HG02610 (cell line): ENCODE results near the gene SLC51B.
"Not testable (repeated sequence)": the region's sequence is repeated elsewhere in the genome, so short reads cannot be mapped to it uniquely, and the experiment has no call there.

Source experiments
- ATAC-seq: cut with Tn5 transposase; IDR thresholded peaks from one replicate; pipeline ENCODE4 v1.9.1; 2021; ENCODE audit warnings: mild to moderate bottlenecking, moderate library complexity; ENCODE audit not compliant: unreplicated experiment

The SLC51B gene

DNA sequence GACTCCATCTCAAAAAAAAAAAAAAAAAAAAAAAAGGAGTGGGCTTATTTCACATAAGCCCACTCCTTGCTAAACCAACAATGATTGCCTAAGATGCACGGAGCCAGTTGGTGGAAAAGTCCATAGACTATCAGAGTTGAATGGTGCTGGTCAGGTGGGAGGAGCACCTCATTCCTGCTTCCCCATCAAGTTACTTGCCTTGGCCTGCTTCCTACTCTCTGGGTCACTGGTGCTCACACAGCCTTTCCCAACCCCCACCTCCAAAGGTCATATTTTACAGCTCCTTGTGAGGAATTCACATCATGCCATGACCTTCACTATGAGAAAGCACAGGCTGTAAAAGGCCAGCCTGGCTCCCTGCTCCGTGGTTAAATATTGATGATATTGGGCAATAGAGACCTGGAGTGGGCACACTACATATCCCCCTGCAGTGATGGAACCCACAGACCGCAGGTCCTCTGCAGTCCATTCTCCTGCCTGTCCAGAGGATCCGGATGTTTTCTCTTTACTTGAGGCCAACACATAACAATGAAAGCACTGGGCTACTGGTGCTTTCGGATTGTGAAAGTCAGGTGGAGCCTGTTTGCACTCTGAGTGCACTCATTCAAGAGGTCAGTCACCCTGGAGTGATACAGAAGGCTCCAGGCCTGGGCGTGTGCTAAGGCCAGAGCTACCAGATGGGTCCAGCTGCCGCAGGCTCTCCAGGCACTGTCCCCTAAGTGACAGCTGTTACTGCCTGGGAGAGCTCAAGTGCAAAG lies at the start of gene SLC51B:
Gene SLC51B, plus strand, starts transcription at position 664 of the 758 bp plus-strand sequence. CDS start 4,618 bp downstream, outside the sequence.
- no peak for ATAC-seq

DNA sequence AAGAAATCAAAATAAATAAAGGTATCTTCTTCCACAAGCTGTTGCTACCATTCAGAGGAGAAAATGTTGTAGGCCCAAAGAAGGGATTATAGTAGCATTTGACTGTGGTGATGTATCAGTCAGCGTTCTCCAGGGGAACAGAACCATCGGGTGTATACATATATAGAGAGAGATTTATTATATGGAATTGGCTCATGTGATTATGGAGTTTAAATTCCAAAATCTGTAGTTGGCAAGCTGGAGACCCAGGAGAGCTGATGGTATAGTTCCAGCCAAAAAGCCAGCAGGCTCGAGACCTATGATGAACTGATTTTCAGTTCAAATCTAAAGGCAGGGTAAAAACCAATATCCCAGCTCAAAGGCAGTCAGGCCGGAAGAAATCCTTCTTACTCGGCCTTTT lies 48.1 kb upstream of the SLC51B start:
- ATAC-seq, result no peak

DNA sequence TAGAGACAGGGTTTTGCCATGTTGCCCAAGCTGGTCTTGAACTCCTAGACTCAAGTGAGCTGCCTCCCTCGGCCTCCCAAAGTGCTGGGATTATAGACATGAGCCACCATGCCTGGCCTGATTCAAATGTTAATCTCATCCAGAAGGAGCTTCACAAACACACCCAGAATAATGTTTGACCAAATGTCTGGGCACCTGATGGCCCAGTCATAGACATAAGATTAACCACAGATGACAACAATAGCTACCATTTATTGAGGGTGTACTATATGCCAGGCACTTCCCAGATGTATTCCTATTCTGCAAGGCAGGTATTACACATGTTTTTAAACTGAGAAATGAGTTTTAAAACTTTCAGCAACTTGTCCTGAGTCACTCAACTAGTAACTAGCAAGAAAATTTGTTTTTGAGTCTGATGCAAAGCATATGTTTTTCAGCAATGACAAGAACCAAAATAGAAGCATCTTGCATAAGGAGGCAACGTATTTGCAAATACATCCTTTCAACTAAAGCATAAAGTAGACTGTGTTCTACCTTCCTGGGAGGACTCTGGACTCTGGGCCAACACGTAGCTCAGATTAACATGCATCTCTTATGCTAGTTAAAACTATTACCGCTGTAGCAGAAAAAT lies 47.3 kb upstream of the SLC51B start:
- ATAC-seq, result no peak

DNA sequence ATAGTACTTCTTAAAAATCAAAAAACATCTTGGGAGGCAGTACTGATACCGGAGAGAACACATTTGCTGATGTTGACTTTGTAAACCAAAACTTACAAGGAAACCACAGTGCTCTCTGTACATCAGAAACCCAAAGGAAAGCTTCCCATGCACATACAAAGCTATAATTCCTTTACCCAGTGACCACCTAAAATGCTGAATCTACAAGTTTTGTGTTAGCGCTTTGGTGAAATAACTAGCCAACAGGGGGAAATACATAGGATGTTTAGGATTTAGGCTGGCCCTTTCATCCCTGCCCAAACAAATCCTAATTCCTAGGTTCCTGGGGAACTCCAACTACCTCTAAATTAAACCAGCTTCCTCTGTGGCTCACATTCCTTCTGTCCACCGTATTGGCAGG lies 40.2 kb upstream of the SLC51B start:
- no peak for ATAC-seq

DNA sequence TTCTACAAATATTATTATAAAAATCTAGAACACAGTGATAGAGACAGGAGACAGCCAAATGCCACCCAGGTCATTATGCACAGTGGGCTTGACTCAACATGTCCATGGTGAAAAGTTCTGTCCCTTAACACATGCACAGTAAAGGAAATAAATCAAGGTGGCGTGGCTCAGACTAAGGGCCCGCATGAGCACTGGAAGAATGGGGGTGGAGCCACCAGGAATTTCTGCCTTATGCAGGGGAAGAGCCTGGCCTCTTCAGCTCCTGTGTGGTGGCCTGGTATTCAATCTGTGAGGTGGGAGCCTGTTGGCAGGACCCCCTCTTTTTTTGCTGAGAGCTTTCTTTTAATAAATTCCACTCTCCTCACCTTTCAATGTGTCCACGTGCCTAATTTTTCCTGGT lies 38.3 kb upstream of the SLC51B start:
- no peak for ATAC-seq

DNA sequence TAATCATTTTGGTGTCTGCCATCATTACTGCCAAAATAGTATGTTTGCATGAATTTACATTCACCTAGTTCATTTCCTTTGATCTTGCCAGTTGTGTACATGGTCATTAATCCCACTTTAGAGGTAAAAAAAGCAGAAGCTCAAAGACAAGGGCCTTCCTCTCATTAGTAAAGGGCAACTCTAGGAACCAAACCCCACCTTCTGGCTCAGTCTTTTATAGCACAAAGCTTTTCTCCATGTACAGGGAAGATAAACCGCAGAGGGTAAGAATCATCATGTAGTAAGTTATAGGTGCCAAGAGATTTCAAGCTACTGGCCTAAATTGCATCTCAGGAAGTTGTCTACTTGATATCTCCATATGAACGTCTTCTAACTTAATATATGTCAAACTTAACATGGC lies 36.2 kb upstream of the SLC51B start:
- ATAC-seq, result no peak

DNA sequence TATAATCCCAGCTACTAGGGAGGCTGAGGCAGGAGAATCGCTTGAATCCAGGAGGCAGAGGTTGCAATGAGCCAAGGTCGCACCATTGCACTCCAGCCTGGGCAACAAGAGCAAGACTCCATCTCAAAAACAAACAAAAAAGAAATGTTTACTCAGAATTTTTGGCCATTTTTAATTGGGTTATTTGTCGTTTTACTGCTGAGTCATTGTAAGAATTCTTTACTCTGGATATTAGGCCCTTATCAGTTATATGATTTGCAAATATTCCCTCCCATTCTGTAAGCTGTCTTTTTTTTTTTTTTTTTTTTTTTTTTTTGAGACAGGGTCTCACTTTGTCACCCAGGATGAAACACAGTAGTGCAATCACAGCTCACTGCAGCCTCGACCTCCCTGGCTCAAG lies 34.0 kb upstream of the SLC51B start:
- not testable (repeated sequence) for ATAC-seq

DNA sequence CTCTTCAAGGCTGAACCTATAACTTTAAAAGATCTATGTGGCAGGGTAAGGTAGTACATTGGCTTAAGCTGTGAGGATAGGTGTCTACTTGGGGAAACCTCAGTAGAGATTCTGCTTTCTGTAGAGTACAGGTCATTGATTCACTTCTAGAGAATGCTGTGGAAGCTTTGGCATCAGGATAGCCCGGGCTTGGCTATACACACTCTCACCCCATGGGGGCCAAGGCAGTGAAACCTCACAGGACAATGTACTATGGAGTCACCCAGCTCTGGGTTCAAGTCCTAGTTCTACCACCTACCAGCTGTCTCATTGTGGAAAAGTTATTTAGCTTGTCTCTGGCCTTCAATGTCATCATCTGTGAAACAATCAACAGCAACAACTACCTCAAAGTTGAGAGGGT lies 24.8 kb upstream of the SLC51B start:
- no peak for ATAC-seq

DNA sequence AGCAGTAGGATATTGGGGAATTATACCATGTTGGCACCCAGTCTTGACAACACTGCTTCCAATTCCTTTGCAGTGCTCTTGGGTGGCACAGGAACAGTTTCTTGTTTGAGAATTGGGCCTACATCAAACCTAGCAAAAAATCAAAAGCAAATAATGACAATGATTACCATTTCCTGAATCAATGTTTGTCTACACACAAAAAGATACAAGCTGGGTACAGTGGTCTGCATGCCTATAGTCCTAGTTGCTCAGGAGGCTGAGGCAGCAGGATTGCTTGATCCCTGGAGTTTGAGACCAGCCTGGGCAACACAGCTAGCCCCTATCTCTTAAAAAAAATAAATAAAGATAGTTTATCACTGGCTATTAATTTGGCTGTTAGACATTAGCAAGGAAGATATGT lies 23.7 kb upstream of the SLC51B start:
- no peak for ATAC-seq

DNA sequence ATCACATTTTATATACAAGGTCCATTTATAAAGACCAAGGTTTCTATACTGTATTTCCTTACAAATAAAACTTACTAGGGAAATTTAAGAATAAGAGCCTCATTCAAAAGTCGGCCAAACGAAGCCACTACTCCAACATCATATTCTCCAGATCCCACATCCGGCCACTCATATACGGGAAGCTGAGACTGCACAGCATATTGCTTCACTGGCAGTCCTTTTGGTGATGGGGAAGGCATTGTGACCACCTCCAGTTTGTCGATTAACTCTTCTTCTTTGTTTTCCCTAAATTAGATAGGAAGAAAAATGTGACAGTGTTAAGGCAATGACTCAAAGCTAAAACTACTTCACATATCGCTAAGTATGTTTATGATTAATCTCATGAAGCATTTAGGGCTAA lies 18.4 kb upstream of the SLC51B start:
- ATAC-seq, result no peak

DNA sequence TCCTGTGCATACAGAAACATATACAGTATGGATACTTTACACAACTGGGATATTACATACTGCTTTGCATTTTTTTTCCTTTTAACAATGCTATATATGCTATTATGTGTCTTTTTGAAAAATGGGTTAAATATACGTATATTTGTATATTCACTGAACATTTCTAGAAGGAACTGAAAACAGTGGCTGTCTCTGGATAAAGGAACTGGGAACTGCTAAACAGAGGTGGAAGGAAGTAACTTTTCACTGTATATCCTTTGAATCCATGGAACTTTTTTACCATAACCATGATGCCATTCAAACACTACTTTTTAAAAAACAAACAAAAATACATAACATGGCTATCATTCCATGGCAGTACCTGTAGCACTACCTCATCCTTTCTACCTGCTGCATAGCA lies 17.6 kb upstream of the SLC51B start:
- ATAC-seq, result no peak

DNA sequence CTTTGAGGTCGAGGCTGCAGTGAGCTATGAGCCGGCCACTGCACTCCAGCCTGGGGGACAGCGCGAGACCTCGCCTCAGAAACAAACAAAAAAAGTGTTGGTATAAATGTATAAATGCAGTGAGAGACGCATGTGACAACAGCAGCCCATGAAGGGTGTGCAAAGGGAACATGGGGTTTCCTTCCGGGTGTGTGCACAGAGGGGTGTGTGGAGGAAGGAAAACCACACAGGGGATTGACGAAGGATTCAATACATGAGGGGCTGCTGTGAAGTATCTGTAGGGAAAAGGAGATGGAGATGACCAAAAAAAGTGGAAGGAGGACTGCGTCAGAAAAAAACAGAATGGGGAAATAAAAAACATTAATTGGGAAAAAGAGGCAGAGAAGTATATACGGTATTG lies 16.8 kb upstream of the SLC51B start:
- no peak for ATAC-seq

DNA sequence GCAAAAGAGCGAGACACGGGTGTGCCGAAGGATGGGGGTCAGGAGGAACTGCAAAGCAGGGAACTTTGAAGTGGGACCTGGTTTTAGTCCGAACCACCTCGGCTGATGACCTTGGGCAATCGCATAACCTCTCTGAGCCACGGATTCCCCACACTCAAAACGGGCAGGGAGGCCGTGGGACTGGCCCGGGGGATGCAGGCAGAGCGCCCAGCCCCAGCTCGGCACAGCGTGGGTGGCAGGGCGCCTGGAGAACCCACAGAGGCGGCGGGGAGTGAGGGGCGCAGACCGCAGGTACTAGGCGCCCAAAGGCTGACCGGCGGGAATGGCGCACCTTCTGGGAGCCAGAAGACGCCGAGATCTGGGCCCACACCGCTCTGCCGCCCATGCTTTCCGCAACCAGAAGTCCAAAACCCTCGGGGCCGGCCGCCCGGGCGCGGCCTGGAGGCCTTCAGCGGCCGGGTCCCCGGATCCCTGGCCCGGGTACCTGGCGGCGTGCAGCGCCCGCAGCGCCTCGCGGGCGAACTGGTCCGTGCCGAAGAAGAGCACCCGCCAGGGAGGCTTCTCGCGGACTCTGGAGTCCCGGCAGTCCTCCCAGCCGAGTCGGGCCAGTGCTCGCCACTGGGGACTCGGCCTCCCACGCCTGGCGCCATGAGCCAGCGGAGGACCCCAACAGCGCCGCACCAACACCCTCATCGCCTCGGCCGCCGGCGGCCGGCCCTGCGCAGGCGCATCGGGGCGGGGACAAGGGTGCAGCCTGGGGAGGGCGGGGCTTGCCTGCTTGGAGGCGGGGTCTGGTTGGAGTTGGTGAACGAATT lies 16.1 kb upstream of the SLC51B start, which contains the start of gene MTFMT:
Gene MTFMT, minus strand, starts transcription at position 719 of the 815 bp plus-strand sequence. Its CDS starts 26 bp downstream, at position 693.
- ATAC-seq, result peak; percentile 86

DNA sequence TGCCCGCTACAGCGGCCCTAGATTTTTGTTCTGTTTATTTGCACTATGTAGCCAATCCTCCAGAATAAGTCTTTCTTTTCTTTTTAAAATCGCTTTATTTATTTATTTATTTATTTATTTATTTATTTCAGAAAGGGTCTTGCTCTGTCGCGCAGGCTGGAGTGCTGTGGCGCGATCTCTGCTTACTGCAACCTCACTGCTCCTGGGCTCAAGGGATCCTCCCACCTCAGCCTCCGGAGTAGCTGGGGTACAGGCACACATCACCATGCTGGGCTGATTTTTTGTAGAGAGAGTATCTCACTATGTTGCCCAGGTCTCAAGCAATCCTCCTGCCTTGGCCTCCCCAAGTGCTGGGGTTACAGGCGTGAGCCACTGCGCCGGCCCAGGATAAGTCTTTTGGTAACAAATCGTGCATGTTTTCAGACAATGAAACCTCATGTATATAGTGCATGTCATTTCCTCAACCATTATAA lies 15.4 kb upstream of the SLC51B start:
- no peak for ATAC-seq

DNA sequence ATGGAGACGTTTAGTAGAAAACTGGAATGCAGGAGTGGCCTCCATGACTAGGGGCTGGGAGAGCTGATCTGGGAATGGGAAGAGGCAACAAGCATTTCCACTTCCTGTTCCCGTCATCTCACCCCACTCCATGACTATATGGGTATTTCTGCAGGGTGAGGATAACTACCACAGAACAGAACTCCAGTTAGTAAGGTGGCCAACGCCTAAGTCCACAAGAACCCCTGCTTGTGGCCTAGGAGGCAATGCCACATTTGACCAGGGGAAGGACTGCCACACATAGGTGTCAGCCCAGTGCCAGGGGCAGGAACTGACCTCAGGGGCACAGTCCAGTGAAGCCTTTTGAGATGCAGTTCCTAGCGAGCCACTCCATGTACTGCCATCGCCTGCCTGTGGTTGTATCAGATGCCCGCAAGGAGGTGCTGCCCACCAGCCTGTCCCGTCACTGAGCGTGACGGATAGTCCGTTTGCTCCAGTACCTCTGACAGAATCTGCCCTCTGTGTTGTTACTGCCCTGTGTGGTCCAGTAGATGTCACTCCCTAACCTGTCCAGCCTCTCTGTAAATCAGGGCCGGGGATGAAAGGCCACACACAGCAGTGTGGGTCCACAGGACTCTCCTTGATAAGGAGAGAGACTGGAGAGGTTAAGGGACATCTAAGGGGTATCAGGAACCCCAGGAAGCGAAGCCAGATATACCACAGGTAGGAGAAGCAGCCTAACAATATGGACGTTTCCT lies 12.2 kb upstream of the SLC51B start:
- ATAC-seq, result no peak

DNA sequence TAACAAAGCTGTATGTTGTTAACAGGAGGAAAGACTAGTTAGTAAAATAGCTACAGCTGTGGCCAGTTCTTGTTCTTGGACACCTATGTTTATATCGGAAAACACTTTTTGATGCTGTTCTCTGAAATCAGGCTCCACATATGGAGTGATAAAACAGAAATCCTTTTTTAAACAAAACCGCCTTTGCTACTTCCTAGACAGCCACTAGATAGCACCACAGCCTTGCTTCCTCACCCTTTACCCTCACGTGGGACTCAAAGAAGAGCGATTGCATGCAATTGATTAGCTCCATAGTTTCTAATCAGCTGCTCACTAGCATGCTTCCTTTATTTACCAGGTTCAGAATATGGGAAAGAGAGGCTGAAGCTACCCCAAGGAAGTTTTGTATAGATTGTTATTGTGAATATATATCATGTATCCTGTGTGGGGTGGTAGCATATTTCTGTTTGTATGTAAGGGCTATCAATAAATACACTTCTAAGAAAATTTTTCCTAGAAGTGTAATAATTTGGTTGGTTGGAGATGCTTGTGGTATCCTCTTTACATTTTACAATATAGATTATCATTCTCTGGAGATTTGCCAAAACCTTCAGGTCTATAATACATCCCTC lies 11.4 kb upstream of the SLC51B start:
- ATAC-seq, result no peak

DNA sequence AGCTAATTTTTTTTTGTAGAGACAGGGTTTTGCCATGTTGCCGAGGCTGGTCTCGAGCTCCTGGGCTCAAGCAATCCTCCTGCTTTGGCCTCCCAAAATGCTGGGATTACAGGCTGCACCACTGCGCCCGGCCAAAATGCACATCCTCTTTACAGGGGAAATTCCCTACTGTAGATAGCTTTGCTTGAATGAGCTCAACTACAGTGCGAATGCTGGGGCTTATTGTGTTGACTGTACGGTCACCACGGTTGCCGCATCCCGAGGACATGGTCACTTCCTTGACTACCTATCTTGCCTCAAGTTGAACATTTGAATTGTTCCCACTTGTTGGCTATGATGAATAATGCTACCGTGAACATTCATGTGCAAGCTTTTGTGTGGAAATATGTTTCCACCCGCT lies 10.5 kb upstream of the SLC51B start:
- no peak for ATAC-seq

DNA sequence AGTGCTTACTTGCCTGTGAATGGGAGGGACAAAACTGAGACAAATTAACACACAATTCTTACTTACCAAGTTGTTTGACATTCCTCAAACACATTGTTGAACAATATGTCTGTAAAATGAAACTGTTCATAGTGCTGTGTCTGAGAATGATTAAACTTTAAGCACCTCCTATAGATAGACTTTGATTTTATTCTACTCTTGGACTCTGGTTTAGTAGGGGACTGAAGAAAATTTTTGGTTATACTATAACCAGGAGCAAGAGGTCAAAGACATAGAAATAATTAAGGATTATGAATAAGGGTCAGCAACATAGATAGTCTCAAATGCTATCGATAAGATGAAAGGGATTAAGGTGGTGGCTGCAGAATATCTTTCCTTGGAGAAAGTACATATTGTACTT lies 7.9 kb upstream of the SLC51B start:
- no peak for ATAC-seq

DNA sequence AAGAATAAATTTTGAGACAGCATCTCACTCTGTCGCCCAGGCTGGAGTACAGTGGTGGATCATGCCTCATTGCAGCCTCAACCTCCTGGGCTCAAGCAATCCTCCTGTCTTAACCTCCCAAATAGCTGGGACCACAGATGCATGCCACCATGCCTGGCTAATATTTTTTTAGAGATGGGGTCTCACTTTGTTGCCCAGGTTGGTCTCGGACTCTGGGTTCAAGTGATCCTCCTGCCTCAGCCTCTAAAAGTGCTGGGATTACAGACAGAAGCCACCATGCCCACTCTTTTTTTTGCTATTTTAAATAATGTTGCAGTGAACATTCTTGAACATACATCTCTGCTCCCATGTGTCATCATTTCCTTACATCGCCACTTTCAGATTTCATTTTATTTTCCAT lies 6.8 kb upstream of the SLC51B start:
- ATAC-seq, result no peak

DNA sequence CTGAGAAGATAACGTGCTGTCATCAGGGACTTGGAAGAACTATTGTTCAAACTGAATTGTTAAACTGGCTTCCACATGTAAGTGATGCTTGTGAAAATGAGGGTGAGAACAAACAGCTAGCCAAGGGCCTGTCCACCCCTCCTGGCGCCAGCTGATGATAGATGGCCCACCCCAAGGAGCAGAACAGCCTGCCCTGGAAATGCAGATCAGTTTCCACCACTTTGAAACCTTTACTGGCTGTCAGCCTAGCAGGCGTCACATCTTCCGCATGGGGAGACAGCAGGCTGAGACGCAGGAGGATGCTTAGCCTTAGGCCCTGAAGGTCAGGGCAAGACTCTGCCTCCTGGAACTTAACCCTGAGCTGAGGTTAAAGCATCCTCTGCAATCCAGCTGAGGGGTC lies 6.4 kb upstream of the SLC51B start:
- ATAC-seq, result no peak

DNA sequence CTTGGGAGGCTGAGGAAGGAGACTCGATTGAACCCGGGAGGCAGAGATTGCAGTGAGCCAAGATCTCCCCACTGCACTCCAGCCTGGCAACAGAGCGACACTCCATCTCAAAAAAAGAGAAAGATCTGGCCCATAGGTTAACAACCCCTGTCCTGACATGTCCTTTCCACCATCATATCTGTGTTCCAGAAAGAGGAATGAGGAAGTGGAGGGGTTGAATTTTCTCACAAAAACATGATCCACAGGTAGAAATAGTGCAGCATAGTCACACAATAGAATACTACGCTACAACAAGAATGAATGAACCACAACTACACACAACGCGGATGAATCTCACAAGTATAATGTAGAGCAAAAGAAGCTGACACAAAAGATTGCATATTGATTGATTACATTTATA lies 4.7 kb upstream of the SLC51B start:
- no peak for ATAC-seq
